Choroid plexus epithelial cell (primary cell): Measurements from ENCODE around the gene CHMP1A.

Experiments used
- DNase-seq: peaks from one replicate; pipeline ENCODE4 v3.0.0-alpha.2; 2010; ENCODE audit warnings: low read depth
- H3K4me3 ChIP-seq: 2 replicates; pipeline ENCODE4 v1.5.1; 2011; ENCODE audit warnings: low read depth, mild to moderate bottlenecking, control low read depth, low read length, moderate library complexity
- TF ChIP-seq, protein P1 (sequence below): conservative IDR thresholded peaks from 2 replicates; pipeline ENCODE4 v1.5.1; 2011; ENCODE audit warnings: low read depth, mild to moderate bottlenecking, control low read depth, inconsistent platforms, low read length, moderate library complexity

The CHMP1A gene

DNA sequence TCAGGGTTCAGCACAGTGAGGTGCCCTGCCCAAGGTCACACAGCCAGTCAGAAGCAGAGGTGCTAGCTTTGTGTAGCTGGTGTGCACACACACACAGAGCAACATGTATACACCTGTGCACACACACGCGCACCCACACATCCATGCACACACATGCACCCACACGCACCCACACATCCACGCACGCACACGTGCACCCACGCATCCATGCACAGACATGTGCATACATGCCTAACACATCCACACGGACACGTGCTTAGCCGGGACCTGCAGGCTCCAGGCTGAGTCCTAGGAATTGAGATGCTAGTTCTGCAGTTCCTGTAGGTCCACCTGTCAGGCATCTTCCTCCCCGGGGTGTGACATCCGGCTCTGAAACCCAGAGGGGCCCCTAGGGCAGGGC lies 57.1 kb downstream of the CHMP1A start:
- TF ChIP-seq, protein P1, sequence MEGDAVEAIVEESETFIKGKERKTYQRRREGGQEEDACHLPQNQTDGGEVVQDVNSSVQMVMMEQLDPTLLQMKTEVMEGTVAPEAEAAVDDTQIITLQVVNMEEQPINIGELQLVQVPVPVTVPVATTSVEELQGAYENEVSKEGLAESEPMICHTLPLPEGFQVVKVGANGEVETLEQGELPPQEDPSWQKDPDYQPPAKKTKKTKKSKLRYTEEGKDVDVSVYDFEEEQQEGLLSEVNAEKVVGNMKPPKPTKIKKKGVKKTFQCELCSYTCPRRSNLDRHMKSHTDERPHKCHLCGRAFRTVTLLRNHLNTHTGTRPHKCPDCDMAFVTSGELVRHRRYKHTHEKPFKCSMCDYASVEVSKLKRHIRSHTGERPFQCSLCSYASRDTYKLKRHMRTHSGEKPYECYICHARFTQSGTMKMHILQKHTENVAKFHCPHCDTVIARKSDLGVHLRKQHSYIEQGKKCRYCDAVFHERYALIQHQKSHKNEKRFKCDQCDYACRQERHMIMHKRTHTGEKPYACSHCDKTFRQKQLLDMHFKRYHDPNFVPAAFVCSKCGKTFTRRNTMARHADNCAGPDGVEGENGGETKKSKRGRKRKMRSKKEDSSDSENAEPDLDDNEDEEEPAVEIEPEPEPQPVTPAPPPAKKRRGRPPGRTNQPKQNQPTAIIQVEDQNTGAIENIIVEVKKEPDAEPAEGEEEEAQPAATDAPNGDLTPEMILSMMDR, result no peak
- no peak overlapping the region for H3K4me3 ChIP-seq
- no peak for DNase-seq

DNA sequence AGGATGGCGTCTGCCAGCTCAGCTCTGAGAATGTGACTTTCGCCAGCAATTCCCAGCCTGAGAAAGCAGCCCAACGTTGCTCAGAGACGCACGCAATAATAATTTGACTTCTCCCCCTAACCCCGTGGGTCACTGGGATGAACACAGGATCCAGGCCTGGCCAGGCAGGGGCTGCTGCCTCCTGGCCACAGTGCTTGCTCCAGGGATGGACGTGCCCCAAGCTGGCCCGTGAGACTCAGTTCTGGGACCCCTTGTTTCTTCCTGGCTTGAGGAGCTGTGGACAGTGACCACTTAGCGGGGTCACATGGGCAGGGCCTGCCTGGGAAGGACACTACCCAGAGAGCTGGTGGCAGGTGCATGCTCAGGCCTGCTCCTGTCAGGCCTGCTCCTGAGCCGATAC lies 57.6 kb downstream of the CHMP1A start:
- no peak for DNase-seq
- TF ChIP-seq, protein P1, result no peak
- no peak overlapping the region for H3K4me3 ChIP-seq

DNA sequence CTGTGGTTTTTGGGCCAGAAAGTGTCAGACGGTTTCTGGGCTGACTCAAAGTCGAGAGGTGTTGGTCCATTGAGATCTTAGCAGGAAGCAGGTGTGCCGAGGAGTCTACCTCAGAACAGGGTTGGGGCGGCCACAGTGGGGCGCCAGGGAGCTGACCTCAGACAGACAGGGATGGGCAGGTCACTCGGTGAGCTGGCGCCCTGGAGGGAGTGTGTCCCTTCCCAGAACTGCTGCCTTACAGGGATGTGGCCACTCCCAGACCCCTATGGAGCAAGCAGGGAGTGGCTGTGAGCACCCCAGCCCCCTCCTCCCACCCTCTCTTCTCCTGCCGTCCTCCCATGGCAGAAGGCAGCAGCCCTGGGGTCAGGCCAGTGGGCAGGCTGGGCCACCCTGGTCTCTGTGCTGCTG lies 58.1 kb downstream of the CHMP1A start:
- DNase-seq, result no peak

DNA sequence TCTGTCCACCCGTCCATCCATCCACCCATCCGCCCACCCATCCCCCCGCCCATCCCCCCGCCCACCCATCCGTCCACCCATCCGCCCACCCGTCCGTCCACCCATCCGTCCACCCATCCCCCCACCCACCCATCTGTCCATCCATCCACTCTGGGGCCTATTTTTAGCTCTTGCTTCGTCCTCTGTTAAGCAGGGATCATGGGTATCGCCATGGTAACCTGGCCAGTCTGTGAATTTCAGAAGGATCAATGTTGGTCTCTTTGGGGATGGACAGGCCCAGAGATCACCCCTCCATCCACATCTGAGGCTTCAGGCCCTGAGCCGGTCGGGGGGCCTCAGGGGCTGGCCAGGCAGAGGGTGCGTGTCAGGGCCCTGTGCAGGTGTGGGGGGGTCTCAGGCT lies 59.3 kb downstream of the CHMP1A start:
- DNase-seq, result peak; percentile 68
- TF ChIP-seq, protein P1, result no peak
- H3K4me3 ChIP-seq, result no peak overlapping the region

More for the DNA sequence above, 58.1 kb downstream of the CHMP1A start:
- no peak overlapping the region for H3K4me3 ChIP-seq
- TF ChIP-seq, protein P1, result peak; percentile 39

DNA sequence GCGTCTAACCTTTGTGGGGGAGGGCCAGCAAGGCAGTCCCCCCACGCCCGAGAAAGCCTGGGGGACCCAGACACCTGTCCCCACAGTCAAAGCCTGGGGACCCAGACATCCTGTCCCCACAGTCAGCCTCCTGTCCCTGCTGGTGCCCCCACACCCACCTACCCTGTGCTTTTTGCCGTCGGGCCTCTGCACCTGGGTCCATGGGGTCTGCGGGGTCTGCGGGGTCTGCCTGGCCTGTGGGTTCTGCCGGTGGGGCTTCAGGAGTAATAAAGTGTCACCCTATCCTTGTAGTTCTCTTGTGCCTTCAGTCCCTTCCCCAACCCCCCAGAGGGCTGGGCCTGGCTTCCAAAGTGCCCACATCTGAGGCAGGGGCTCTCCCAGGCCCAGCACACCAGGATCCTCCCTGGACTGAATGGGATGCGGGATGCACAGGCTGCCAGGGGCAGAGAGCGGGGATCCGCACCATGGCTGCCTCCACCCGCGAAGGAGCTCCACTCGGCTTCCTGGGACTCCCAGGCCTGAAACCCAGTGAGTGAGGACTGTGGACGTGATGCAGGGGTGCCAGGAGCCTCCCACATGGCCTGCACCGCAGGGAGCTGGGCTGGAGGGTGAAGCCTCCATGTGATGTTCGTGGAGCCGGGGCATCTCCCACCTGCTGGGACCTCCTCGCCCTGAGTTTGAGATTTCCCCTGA lies 60.4 kb downstream of the CHMP1A start:
- no peak for DNase-seq
- H3K4me3 ChIP-seq, result no peak overlapping the region
- TF ChIP-seq, protein P1, result no peak

DNA sequence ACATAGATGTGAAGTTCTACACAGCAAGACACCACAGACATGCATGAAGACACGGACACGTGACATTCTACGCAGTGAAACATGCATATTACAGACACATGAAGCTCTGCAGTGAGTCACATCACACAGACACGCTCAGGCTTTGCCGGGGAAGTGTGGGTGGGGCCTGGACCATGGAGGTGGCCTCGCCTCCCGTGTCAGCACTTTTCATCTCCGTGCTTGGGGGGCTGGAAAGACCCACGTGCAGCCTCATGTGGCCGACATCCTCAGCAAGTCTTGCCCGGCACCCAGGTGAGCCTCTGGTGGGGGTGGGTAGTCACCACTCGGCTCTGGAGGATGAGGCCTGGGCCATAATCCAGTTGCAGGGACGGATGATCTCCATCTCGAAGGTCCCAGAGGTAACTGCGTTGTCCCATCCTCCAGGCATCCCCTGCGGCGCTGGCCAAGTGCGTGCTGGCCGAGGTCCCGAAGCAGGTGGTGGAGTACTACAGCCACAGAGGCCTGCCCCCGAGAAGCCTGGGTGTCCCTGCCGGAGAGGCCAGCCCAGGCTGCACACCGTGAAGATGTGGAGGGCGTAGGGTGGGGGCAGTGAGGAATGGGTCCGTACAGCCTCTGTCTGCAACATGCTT lies 61.3 kb downstream of the CHMP1A start:
- H3K4me3 ChIP-seq, result no peak overlapping the region
- TF ChIP-seq, protein P1, result no peak
- DNase-seq, result no peak
